ENCODE measurements around the gene ZSWIM5.
"Not testable (repeated sequence)": the region's sequence is repeated elsewhere in the genome, so short reads cannot be mapped to it uniquely, and the experiment has no call there.

Gene ZSWIM5

DNA sequence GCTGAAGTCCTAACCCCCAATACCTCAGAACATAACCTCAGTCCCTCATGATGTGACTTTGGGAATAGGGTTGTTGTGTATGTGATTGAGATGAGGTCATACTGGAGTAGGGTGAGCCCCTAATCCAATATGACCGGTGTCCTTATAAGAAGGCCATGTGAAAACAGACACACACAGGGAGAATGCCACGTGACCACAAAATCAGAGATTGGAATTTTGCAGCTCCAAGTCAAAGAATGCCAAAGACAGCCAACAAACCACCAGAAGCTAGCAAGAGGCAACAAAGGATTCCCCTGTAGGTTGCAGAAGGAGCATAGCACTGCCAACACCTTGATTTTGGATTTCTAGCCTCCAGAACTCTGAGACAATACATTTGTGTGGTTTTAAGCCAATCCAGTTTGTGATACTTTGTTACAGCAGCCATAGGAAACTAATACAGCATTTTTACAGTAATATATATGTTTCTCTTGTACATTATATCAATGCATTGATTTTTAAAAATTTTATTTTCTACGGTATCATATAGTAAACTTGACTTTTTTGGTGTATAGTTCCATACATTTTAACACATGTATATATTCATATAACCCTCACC, 5.4 kb downstream of the ZSWIM5 start:
- DNase-seq (ENCODE audit: low read depth), result no peak

DNA sequence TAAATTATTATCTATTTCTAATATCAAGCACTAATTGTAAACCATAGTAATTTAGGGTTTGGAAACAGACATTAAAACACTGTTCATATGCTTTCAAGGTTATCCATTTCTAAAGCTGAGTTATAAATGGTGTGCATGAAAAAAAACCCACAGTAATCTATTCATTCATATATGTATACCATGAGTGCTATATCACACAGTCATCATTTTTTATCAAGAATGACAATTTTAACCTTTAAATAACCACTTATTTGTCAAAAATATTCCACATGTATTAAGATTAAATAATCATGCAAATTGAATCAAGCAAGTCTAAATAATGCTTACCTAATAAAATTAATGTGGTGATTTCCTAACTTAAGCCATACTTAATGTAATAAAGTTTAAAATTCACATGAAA, 6.0 kb downstream of the ZSWIM5 start:
- no peak for DNase-seq (ENCODE audit: low read depth)

DNA sequence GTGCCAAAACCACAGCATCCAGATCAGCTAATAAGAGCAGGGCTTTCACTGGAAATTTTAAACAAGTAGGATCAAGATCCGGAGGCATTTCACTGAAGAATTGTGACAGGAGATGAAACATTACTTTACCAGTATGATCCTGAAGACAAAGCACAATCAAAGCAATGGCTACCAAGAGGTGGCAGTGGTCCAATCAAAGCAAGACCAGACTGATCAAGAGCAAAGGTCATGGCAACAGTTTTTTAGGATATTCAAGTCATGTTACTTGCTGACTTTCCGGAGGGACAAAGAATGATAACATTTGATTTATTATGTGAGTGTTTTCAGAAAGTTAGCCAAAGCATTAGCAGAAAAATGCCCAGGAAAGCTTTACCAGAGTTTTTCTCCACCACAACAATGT, 8.2 kb downstream of the ZSWIM5 start:
- DNase-seq (ENCODE audit: low read depth), result no peak

DNA sequence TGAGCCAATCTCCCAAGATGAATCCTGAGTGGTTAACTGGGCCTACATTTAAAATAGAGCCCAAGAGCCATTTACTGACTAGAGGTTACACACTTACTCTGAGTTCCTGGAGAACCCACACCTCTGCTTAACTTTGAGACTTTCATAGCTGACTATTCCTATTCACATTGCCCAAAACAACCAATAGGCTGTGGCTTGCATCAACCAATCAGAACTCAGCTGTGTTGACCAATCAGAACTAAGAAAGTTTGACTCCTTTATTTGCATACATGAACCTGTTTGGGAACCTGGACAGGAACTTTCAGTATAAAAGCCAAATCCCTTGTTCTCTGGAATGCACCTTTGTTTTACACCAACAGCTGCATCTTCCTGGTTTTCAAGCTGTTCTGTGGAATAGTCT, 9.5 kb downstream of the ZSWIM5 start:
- no peak for DNase-seq (ENCODE audit: low read depth)

DNA sequence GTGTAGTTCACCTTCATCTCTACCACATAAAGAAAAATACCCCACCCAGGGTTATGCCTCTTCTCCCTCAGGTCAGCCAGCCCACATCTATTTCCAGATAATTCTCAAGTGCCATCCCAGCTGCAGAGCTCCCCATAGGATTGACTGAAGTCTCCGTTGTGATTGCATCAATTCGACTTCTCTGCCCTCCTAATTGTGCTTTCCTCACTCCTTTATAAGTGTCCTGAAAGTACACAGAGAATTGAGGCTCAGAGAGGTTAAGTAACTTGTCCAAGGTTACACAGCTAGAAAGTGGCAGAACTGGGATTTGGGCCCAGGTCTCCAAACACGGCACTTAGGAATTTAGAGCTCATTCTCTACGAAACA, 15.0 kb downstream of the ZSWIM5 start:
- DNase-seq (ENCODE audit: low read depth), result no peak

DNA sequence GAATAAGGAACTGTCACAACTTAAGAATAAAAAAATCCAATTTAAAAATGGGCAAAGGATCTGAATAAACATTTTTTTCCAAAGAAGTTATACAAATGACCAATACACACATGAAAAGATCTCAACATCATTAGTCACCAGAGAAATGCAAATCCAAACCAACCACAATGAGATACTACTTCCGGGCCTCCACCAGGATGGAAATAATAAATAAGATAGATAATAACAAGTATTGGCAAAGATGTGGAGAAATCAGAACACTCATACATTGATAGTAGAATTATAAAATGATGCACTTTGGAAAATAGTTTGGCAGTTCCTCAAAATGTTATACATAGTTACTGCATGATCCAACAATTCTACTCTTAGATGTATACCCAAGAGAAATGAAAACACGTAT, 18.7 kb downstream of the ZSWIM5 start:
- DNase-seq (ENCODE audit: low read depth), result no peak

DNA sequence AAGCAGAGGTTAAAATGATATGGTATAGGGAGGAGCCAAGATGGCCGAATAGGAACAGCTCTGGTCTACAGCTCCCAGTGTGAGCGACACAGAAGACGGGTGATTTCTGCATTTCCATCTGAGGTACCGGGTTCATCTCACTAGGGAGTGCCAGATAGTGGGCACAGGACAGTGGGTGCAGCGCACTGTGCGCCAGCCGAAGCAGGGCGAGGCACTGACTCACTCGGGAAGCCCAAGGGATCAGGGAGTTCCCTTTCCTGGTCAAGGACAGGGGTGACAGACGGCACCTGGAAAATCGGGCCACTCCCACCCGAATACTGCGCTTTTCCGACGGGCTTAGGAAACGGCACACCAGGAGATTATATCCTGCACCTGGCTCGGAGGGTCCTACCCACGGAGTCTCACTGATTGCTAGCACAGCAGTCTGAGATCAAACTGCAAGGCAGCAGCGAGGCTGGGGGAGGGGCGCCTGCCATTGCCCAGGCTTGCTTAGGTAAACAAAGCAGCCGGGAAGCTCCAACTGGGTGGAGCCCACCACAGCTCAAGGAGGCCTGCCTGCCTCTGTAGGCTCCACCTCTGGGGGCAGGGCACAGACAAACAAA, 26.4 kb downstream of the ZSWIM5 start:
- not testable (repeated sequence) for DNase-seq (ENCODE audit: low read depth)

DNA sequence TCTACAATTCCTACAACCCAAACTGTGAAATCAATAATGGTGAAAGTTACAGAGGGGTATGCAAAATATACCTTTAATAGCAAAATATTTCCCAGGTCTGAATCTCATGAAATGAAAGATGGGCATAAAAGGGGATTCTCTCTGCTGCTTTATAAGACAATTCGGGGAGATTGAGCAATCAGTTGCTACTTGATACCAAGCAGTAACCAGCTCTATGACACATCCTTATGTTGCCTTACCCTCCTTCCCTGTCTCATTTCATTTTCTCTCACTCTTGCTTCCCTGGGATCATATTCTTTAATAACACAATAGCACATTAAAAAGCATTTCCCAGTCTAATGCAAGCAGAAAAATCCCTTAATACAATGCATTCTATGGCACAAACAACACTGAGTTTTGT, 29.0 kb downstream of the ZSWIM5 start:
- DNase-seq (ENCODE audit: low read depth), result no peak

DNA sequence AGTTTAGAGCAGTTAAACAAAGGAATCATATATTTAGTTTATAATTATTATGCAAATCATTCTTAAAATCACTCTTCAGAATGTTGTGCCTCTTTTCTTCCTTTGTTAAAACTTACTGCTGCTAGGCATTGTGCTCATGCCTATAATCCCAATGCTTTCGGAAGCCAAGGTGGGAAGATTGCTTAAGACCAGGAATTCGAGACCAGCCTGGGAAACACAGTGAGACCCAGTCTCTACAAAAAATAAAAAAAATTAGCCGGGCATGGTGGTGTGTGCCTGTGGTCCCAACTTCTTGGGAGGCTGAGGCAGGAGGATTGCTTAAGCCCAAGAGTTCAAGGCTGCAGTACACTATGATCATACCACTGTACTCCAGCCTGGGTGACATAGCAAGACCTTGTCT, 33.6 kb downstream of the ZSWIM5 start:
- DNase-seq (ENCODE audit: low read depth), result no peak

DNA sequence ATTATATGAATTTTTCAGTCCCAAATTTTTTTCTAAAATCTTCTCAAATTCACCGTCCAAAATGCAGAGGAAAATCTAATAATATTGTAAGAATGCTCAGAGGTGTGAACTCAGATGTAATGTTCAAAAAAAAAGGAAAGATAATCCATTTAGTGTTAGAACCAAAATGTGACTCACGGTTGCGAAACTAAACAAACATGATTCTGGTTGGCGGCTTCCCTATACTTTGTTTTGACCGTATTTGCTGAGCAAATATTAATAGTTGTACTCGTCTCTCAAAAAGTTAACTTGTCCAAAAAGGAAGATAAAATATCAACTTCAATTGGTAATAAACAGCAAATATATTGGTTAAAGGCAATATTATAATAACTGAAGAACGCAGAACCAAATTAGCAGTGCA, 34.4 kb downstream of the ZSWIM5 start:
- DNase-seq (ENCODE audit: low read depth), result no peak

DNA sequence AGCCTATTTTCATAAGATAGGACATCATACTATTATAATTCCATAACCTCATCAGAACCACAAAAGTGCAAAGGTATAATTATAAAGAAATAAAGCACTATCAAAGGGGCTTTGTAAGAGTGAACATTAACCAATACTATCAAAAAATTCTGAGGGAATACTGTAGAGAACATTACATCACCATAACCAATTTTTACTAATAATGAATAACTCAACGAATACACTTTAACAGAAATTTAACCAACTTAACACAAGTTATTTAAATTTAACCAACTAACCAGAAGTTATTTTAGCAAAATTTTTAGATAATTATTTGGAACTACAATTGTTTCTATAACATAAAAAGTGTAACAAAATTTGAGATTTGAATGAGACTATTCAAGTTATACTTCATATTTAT, 34.8 kb downstream of the ZSWIM5 start:
- no peak for DNase-seq (ENCODE audit: low read depth)

DNA sequence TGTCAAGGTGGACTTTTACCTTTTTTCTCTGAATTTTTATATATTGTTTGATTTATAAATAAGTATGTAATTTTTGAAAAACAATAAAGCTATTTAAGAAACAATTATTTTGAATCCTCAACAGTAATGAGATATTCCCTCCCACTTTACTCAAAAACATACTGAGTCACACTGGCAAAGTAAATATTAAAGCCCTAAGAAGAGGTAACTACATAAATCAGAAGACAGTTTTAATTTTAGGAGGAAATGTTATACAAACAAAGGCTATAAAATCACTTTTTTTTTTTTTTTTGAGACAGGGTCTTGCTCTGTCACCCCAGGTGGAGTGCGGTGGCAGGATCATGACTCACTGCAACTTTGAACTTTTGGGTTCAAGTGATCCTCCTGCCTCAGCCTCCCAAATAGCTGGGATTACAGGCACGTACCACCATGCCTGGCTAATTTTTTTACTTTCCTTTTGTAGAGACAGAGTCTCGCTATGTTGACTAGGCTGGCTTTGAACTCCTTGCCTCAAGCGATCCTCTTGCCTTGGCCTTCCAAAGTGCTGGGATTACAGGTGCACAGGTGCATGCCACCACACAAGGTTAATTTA, 36.2 kb downstream of the ZSWIM5 start:
- DNase-seq (ENCODE audit: low read depth), result no peak

DNA sequence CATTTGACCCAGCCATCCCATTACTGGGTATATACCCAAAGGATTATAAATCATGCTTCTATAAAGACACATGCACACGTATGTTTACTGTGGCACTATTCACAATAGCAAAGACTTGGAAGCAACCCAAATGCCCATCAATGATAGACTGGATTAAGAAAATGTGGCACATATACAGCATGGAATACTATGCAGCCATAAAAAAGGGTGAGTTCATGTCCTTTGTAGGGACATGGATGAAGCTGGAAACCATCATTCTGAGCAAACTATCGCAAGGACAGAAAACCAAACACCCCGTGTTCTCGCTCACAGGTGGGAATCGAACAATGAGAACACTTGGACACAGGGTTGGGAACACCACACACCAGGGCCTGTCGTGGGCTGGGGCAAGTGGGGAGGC, 38.5 kb downstream of the ZSWIM5 start:
- not testable (repeated sequence) for DNase-seq (ENCODE audit: low read depth)

DNA sequence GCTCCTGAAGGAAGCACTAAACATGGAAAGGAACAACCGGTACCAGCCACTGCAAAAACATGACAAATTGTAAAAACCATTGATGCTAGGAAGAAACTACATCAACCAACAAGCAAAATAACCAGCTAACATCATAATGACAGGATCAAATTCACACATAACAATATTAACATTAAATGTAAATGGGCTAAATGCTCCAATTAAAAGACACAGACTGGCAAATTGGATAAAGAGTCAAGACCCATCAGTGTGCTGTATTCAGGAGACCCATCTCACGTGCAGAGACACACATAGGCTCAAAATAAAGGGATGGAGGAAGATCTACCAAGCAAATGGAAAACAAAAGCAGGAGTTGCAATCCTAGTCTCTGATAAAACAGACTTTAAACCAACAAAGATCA, 42.1 kb downstream of the ZSWIM5 start:
- not testable (repeated sequence) for DNase-seq (ENCODE audit: low read depth)

DNA sequence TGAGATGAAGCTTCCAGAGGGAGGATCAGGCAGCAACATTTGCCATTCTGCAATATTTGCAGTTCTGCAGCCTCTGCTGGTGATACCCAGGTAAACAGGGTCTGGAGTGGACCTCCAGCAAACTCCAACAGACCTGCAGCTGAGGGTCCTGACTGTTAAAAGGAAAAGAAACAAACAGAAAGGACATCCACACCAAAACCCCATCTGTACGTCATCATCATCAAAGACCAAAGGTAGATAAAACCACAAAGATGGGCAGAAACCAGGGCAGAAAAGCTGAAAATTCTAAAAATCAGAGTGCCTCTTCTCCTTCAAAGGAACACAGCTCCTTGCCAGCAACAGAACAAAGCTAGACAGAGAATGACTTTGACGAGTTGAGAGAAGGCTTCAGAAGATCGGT, 43.3 kb downstream of the ZSWIM5 start:
- not testable (repeated sequence) for DNase-seq (ENCODE audit: low read depth)

DNA sequence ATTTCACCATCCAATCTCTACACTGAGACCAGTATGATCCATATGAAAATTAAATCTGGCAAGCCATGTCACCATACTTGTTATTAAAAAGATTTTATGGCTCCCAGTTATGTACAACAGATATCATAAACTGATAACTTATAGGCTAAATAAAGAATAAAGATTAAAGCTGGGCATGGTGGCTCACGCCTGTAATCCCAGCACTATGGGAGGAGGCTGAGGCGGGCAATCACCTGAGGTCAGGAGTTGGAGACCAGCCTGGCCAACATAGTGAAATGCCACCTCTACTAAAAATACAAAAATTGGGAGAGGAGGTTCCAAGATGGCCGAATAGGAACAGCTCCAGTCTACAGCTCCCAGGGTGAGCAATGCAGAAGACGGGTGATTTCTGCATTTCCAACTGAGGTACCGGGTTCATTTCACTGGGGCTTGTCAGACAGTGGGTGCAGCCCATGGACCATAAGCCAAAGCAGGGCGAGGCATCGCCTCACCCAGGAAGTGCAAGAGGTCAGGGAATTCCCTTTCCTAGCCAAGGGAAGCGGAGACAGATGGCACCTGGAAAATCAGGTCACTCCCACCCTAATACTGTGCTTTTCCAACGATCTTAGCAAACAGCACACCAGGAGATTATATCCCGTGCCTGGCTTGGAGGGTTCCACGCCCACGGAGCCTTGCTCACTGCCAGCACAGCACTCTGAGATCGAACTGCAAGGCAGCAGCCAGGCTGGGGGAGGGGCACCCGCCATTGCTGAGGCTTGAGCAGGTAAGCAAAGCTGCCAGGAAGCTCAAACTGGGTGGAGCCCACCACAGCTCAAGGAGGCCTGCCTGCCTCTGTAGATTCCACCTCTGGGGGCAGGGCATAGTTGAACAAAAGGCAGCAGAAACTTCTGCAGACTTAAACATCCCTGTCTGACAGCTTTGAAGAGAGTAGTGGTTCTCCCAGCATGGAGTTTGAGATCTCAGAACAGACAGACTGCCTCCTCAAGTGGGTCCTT, 44.1 kb downstream of the ZSWIM5 start:
- DNase-seq (ENCODE audit: low read depth), result not testable (repeated sequence)

DNA sequence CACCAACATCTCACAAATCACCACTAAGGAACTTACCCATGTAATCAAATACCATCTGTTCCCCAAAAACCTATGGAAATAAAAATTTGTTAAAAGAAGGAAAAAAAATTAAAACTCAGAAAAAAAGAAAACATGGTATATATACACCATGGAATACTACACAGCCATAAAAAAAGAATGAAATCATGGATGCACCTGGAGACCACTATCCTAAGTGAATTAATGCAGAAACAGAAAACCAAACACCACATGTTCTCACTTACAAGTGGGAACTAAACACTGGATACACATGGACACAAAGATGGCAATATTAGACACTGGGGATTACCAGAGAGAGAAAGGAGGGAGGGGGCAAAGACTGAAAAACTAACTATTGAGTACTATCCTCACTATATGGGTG, 50.4 kb downstream of the ZSWIM5 start:
- no peak for DNase-seq (ENCODE audit: low read depth)

DNA sequence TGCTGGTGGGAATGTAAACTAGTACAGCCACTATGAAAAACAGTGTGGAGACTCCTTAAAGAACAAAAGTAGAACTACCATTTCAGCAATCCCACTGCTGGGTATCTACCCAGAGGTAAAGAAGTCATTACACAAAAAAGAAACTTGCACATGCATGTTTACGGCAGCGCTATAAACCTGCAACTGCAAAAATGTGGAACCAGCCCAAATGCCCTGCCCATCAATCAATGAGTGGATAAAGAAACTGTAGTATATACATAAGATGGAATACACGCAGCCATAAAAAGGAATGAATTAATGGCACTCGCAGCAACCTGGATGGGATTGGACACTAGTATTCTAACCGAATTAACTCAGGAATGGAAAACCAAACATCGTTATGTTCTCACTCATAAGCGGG, 51.0 kb downstream of the ZSWIM5 start:
- DNase-seq (ENCODE audit: low read depth), result no peak

DNA sequence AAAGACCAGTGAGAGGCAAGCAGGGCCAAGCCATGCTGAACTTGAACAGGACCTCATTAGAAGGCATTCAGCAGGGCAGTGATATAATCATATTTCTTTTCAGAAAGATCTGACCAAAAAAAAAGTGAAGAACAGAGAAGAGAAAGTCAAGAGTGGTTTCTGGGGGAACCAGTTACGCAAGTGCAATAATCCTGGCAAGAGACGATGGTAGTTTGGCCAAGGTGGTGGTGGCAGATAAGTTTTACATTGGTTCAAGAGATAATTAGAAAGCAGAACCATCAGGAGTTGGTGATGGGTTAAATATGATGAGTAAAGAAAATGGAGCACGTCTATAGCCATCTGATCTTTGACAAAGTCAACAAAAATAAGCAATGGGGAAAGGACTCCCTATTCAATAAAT, 54.3 kb downstream of the ZSWIM5 start:
- no peak for DNase-seq (ENCODE audit: low read depth)

DNA sequence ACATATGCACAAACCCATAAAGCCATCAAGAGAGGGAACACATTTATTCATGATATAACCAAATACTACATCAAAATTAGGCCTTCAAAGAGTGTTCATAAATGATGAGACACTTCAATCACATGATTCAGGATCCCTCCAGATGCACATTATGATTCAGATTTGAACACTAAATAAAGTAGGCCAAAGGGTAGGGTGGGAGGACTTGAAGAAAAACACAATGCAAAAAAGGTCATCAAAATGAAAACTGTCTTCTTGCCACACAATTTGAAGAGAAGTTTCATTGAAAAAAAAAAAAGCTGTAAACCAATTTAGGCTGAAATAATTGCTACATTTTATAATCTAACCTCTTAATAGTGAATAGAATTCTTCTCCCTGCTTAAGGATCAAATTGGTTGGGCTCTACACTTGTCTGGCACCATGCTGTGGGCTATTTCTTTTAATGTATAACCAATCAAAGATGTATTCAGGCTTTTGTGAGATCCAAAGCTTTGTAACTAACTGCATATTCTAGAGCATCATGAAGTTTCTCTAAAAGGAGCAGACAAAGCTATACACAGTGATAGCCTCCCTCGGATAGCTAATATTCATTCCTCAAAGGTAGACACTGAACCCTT, 58.1 kb downstream of the ZSWIM5 start:
- DNase-seq (ENCODE audit: low read depth), result no peak

DNA sequence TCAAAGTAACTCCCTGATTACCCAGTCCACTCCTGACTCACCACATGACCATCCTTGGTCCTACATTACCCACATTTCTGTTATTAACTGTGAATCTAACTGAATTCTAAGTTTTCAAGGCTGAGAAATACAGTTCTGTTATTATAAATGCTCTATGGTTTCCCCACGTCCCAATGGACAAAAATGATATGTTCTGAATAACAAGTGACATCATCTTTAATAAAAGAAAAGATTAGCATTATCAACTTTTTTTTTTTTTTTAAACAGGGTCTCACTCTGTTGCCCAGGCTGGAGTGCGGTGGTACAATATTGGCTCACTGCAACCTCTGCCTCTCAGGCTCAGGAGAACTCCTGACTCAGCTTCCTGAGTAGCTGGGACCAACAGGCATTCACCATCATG, 59.6 kb downstream of the ZSWIM5 start:
- DNase-seq (ENCODE audit: low read depth), result no peak

DNA sequence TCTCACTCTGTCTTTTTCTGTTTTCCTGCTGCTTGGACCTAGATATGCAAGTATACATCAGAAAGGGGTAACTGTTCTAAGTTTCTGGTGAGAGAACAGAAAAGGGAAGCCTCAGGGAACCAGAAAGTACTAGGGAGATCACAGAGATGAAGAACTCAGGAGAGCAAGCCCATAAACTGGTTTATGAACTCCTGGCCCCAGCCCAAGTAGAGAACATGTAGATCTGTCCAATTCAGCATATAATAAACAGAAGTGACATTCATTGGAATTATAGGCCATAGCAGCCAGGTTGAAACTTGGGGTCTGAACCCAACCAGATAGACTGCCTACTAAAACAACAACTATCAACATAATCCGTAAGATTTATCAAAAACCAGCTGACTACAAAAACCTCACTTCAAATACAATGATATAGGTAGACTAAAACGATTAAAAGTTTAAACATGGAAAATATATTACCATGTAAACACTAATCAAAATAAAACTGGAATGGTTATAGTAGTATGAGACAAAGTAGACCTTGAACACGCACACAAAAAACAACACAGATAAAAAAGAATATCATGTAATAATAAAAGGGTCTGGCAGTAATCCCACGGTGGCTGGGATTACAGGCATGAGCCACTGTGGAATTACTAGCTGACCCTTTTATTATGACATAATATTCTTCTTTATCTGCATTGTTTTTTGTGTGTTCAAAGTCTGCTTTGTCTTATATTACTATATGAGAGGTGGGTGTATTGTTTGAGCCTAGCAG, 65.0 kb downstream of the ZSWIM5 start:
- DNase-seq (ENCODE audit: low read depth), result no peak
